HEK293 (cell line): Measurements from ENCODE around the gene THOP1.

Experiments
- CTCF ChIA-PET: fragments of 350-600 bp; formaldehyde crosslinking; extraction: SDS; loops from one replicate; lab custom pipeline; 2021; ENCODE audit warnings: antibody characterized with exemption; lab: Yijun Ruan, JAX
- POLR2A ChIA-PET: fragments of 300-600 bp; formaldehyde crosslinking; extraction: SDS; loops from one replicate; lab custom pipeline; 2020; ENCODE audit warnings: antibody characterized with exemption, inconsistent platforms; lab: Yijun Ruan, JAX
- H3K27ac ChIP-seq: fragments of 200-500 bp; sonication (Bioruptor generic); 2 replicates; pipeline ENCODE4 v1.5.1; 2014; ENCODE audit warnings: low read depth, low read length, control low read depth, inconsistent platforms; ENCODE audit errors: extremely low read depth
- H3K36me3 ChIP-seq, 2 experiments: fragments of 200-500 bp in 1 of 2; sonication (Bioruptor generic) in 1 of 2; 1 replicate in 1 of 2; 2 replicates in 1 of 2; pipeline ENCODE4 v1.5.1; 2014 to 2017; ENCODE audit warnings: inconsistent platforms in 2 of 2, low read length in 2 of 2; ENCODE audit not compliant: control insufficient read depth in 2 of 2, insufficient read depth in 1 of 2
- H3K4me1 ChIP-seq: fragments of 200-500 bp; sonication (Bioruptor generic); 2 replicates; pipeline ENCODE4 v1.5.1; 2014; ENCODE audit warnings: mild to moderate bottlenecking, low read length, inconsistent platforms; ENCODE audit not compliant: control insufficient read depth, insufficient read depth
- H3K4me3 ChIP-seq: 2 replicates; pipeline ENCODE4 v1.5.1; 2011; ENCODE audit warnings: low read depth, mild to moderate bottlenecking, control low read depth, low read length, moderate library complexity
- H3K9me3 ChIP-seq: fragments of 200-500 bp; sonication (Bioruptor generic); 2 replicates; pipeline ENCODE4 v1.5.1; 2014; ENCODE audit warnings: low read depth, low read length, inconsistent platforms; ENCODE audit not compliant: control insufficient read depth, insufficient read depth
- KLF7 ChIP-seq: fragments of 450-650 bp; formaldehyde crosslinking; IDR thresholded peaks from 2 replicates; pipeline ENCODE4 v1.5.1; 2016; ENCODE audit warnings: missing biosample characterization, missing genetic modification characterization, borderline replicate concordance
- ZBTB48 ChIP-seq: fragments of 450-650 bp; formaldehyde crosslinking; IDR thresholded peaks from 2 replicates; pipeline ENCODE4 v1.5.1; 2016; ENCODE audit warnings: missing biosample characterization, missing genetic modification characterization
- ZFP37 ChIP-seq: fragments of 450-650 bp; formaldehyde crosslinking; IDR thresholded peaks from 2 replicates; pipeline ENCODE4 v1.5.1; 2016; ENCODE audit warnings: missing biosample characterization, missing genetic modification characterization
- ZIC2 ChIP-seq: fragments of 450-650 bp; formaldehyde crosslinking; IDR thresholded peaks from 2 replicates; pipeline ENCODE4 v1.5.1; 2016; ENCODE audit warnings: missing biosample characterization, missing genetic modification characterization
- ZNF10 ChIP-seq: fragments of 450-650 bp; formaldehyde crosslinking; IDR thresholded peaks from 2 replicates; pipeline ENCODE4 v1.5.1; 2017; ENCODE audit warnings: missing biosample characterization, missing genetic modification characterization
- ZNF19 ChIP-seq: fragments of 450-650 bp; formaldehyde crosslinking; IDR thresholded peaks from 2 replicates; pipeline ENCODE4; 2016; ENCODE audit warnings: missing biosample characterization, missing genetic modification characterization, low read depth
- ZNF354C ChIP-seq: fragments of 450-650 bp; formaldehyde crosslinking; IDR thresholded peaks from 2 replicates; pipeline ENCODE4 v1.5.1; 2016; ENCODE audit warnings: missing biosample characterization, missing genetic modification characterization, low read depth, borderline replicate concordance
- ZNF426 ChIP-seq: fragments of 450-650 bp; formaldehyde crosslinking; IDR thresholded peaks from 2 replicates; pipeline ENCODE4 v1.5.1; 2017; ENCODE audit warnings: missing biosample characterization, missing genetic modification characterization, mild to moderate bottlenecking, inconsistent platforms, moderate library complexity
- ZNF555 ChIP-seq: fragments of 450-650 bp; formaldehyde crosslinking; conservative IDR thresholded peaks from 2 replicates; pipeline ENCODE4 v1.5.1; 2017; ENCODE audit warnings: missing biosample characterization, mild to moderate bottlenecking, missing genetic modification characterization, inconsistent platforms
- ZNF585B ChIP-seq: fragments of 450-650 bp; formaldehyde crosslinking; IDR thresholded peaks from 2 replicates; pipeline ENCODE4 v1.5.1; 2016; ENCODE audit warnings: missing biosample characterization, missing genetic modification characterization
- ZNF624 ChIP-seq: fragments of 450-650 bp; formaldehyde crosslinking; IDR thresholded peaks from 2 replicates; pipeline ENCODE4 v1.5.1; 2017; ENCODE audit warnings: missing biosample characterization, missing genetic modification characterization
- ZNF747 ChIP-seq: fragments of 450-650 bp; formaldehyde crosslinking; IDR thresholded peaks from 2 replicates; pipeline ENCODE4 v1.5.1; 2016; ENCODE audit warnings: missing biosample characterization, missing genetic modification characterization
- ZNF792 ChIP-seq: fragments of 450-650 bp; formaldehyde crosslinking; IDR thresholded peaks from 2 replicates; pipeline ENCODE4 v1.5.1; 2016; ENCODE audit warnings: missing biosample characterization, missing genetic modification characterization
- TF ChIP-seq, protein P1 (sequence below): fragments of 450-650 bp; formaldehyde crosslinking; IDR thresholded peaks from 2 replicates; pipeline ENCODE4 v1.5.1; 2016; ENCODE audit warnings: missing biosample characterization, missing genetic modification characterization
- TF ChIP-seq, protein P2 (sequence below): fragments of 450-650 bp; formaldehyde crosslinking; IDR thresholded peaks from 2 replicates; pipeline ENCODE4 v1.5.1; 2017; ENCODE audit warnings: missing biosample characterization, missing genetic modification characterization
- TF ChIP-seq, protein P3 (sequence below): sonication (generic); formaldehyde crosslinking; IDR thresholded peaks from 2 replicates; pipeline ENCODE4 v1.8.1; 2022; ENCODE audit warnings: mild to moderate bottlenecking, moderate library complexity, missing genetic modification reagents
- TF ChIP-seq, protein P4 (sequence below): fragments of 450-650 bp; formaldehyde crosslinking; IDR thresholded peaks from 2 replicates; pipeline ENCODE4 v1.5.1; 2017; ENCODE audit warnings: missing biosample characterization, missing genetic modification characterization
- TF ChIP-seq, protein P5 (sequence below): fragments of 450-650 bp; formaldehyde crosslinking; IDR thresholded peaks from 2 replicates; pipeline ENCODE4 v1.5.1; 2016; ENCODE audit warnings: missing biosample characterization, missing genetic modification characterization
- TF ChIP-seq, protein P6 (sequence below): fragments of 450-650 bp; formaldehyde crosslinking; IDR thresholded peaks from 2 replicates; pipeline ENCODE4 v1.5.1; 2017; ENCODE audit warnings: missing biosample characterization, mild to moderate bottlenecking, missing genetic modification characterization, moderate library complexity

Gene THOP1

DNA sequence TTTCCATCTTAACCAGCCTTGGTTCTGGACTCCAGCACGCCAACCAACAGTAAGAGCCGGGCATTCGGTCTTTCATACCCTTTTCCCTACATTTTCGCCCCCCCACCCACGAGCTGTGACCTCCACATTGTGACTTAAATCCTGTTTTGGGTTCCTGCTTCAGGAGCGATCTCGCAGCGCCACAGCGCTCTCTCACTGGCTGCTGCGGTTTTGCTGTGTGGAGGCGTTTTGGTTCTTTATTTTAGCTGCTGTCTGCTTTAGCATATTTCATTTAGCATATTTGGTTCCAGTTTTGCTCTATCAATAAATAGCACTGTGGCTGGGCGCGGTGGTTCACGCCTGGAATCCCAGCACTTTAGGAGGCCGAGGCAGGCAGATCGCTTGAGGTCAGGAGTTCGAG, 25.9 kb upstream of the THOP1 start:
- ChIA-PET POLR2A (no interaction called here), CTCF (interaction anchor here (1.4 kb wide), 1 partner anchor 9 kb away, joined by 5 read pairs; no protein-coding TSS in a partner anchor)
- Histone ChIP-seq H3K9me3 (no peaks in the 10 kb centered on the region), H3K4me3 (no peak overlapping the region), H3K36me3 (peaks cover 2 to 90% of the 10 kb centered on the region in 2 experiments; a peak in 2 of 3 replicates), H3K27ac (no peak overlapping the region), H3K4me1 (no peaks in the 10 kb centered on the region)
- TF ChIP-seq, protein P1, sequence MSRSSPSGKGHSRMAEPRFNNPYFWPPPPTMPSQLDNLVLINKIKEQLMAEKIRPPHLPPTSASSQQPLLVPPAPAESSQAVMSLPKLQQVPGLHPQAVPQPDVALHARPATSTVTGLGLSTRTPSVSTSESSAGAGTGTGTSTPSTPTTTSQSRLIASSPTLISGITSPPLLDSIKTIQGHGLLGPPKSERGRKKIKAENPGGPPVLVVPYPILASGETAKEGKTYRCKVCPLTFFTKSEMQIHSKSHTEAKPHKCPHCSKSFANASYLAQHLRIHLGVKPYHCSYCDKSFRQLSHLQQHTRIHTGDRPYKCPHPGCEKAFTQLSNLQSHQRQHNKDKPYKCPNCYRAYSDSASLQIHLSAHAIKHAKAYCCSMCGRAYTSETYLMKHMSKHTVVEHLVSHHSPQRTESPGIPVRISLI (tag by site-specific recombination): no peak
- TF ChIP-seq ZNF426 (tag by site-specific recombination): no peak
- TF ChIP-seq, protein P2, sequence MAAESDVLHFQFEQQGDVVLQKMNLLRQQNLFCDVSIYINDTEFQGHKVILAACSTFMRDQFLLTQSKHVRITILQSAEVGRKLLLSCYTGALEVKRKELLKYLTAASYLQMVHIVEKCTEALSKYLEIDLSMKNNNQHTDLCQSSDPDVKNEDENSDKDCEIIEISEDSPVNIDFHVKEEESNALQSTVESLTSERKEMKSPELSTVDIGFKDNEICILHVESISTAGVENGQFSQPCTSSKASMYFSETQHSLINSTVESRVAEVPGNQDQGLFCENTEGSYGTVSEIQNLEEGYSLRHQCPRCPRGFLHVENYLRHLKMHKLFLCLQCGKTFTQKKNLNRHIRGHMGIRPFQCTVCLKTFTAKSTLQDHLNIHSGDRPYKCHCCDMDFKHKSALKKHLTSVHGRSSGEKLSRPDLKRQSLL: no peak
- no peak for TF ChIP-seq ZIC2 (tag by site-specific recombination)
- TF ChIP-seq ZNF10 (tag by site-specific recombination): no peak
- TF ChIP-seq KLF7: no peak
- no peak for TF ChIP-seq ZNF585B (tag by site-specific recombination)
- TF ChIP-seq, protein P3, sequence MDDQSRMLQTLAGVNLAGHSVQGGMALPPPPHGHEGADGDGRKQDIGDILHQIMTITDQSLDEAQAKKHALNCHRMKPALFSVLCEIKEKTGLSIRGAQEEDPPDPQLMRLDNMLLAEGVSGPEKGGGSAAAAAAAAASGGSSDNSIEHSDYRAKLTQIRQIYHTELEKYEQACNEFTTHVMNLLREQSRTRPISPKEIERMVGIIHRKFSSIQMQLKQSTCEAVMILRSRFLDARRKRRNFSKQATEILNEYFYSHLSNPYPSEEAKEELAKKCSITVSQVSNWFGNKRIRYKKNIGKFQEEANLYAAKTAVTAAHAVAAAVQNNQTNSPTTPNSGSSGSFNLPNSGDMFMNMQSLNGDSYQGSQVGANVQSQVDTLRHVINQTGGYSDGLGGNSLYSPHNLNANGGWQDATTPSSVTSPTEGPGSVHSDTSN (CRISPR knock-in tag): no peak
- TF ChIP-seq, protein P4, sequence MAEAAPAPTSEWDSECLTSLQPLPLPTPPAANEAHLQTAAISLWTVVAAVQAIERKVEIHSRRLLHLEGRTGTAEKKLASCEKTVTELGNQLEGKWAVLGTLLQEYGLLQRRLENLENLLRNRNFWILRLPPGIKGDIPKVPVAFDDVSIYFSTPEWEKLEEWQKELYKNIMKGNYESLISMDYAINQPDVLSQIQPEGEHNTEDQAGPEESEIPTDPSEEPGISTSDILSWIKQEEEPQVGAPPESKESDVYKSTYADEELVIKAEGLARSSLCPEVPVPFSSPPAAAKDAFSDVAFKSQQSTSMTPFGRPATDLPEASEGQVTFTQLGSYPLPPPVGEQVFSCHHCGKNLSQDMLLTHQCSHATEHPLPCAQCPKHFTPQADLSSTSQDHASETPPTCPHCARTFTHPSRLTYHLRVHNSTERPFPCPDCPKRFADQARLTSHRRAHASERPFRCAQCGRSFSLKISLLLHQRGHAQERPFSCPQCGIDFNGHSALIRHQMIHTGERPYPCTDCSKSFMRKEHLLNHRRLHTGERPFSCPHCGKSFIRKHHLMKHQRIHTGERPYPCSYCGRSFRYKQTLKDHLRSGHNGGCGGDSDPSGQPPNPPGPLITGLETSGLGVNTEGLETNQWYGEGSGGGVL (tag by site-specific recombination): no peak
- TF ChIP-seq, protein P5, sequence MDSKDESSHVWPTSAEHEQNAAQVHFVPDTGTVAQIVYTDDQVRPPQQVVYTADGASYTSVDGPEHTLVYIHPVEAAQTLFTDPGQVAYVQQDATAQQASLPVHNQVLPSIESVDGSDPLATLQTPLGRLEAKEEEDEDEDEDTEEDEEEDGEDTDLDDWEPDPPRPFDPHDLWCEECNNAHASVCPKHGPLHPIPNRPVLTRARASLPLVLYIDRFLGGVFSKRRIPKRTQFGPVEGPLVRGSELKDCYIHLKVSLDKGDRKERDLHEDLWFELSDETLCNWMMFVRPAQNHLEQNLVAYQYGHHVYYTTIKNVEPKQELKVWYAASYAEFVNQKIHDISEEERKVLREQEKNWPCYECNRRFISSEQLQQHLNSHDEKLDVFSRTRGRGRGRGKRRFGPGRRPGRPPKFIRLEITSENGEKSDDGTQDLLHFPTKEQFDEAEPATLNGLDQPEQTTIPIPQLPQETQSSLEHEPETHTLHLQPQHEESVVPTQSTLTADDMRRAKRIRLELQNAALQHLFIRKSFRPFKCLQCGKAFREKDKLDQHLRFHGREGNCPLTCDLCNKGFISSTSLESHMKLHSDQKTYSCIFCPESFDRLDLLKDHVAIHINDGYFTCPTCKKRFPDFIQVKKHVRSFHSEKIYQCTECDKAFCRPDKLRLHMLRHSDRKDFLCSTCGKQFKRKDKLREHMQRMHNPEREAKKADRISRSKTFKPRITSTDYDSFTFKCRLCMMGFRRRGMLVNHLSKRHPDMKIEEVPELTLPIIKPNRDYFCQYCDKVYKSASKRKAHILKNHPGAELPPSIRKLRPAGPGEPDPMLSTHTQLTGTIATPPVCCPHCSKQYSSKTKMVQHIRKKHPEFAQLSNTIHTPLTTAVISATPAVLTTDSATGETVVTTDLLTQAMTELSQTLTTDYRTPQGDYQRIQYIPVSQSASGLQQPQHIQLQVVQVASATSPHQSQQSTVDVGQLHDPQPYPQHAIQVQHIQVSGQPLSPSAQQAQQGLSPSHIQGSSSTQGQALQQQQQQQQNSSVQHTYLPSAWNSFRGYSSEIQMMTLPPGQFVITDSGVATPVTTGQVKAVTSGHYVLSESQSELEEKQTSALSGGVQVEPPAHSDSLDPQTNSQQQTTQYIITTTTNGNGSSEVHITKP: no peak
- no peak for TF ChIP-seq ZNF555
- TF ChIP-seq ZNF624 (tag by site-specific recombination): no peak
- no peak for TF ChIP-seq ZNF792
- no peak for TF ChIP-seq ZFP37
- TF ChIP-seq ZBTB48 (tag by site-specific recombination): no peak
- no peak for TF ChIP-seq ZNF354C
- TF ChIP-seq ZNF747 (tag by site-specific recombination): no peak
- TF ChIP-seq, protein P6, sequence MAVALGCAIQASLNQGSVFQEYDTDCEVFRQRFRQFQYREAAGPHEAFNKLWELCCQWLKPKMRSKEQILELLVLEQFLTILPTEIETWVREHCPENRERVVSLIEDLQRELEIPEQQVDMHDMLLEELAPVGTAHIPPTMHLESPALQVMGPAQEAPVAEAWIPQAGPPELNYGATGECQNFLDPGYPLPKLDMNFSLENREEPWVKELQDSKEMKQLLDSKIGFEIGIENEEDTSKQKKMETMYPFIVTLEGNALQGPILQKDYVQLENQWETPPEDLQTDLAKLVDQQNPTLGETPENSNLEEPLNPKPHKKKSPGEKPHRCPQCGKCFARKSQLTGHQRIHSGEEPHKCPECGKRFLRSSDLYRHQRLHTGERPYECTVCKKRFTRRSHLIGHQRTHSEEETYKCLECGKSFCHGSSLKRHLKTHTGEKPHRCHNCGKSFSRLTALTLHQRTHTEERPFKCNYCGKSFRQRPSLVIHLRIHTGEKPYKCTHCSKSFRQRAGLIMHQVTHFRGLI (tag by site-specific recombination): no peak
- no peak for TF ChIP-seq ZNF19
